HL-60/S4 (cell line): ENCODE measurements around the gene DHX38.
"Not testable (repeated sequence)": the region's sequence is repeated elsewhere in the genome, so short reads cannot be mapped to it uniquely, and the experiment has no call there.

ENCODE experiments used
- in situ Hi-C: fragments of 300-500 bp; cut with MboI; formaldehyde crosslinking; loops from 2 replicates; pipeline ENCODE4 v1.14.3; 2022; ENCODE audit warnings: low sequenced_read_pairs

The DHX38 gene

DNA sequence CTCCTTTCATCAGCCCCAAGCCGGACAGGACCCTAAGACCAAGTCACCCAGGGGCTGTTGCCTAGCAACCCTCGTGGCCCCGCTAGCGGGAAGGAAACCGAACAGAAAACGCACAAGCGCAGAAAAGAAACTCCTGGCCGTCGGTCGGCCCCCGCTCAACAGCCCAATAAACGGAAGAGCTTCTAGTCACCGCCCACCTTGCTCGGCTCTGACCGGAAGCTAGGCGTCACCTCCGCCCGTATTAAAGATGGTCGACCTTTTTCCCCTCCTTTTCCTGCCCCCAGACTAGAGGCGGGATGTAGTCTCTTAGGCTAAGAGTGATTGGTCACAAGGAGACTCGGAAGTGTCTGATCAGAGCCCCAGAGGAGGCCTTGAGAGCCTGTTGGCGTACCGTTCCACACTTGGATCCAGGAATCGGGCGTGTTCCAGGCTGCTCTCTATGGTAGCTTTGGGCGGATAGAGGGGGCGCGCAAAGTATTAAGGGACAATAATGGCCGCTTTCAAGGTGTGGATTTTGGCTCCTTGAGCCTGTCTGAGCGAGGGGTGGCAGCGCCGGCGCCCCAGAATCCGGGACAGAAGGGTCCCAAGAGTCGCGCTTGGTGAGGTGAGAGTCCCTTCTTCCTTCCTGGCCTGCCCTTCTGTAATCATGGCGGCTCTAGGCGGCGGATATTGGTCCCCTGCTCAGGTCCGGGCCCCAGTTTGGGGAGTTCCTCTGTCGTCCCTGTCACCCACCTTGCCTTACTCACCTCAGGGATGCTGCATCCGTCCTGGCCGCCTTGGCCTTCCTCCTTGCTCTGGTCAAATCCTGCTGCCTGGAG lies at the start of gene DHX38, which contains the start of gene TXNL4B:
Gene DHX38 (plus strand): TSS at position 400 of the 818 bp plus-strand sequence. CDS start 2,311 bp downstream, outside the sequence.
Gene TXNL4B (minus strand): TSS at position 173 of the 818 bp plus-strand sequence. CDS start 2,871 bp downstream, outside the sequence.
- in situ Hi-C loops = no loop called here

DNA sequence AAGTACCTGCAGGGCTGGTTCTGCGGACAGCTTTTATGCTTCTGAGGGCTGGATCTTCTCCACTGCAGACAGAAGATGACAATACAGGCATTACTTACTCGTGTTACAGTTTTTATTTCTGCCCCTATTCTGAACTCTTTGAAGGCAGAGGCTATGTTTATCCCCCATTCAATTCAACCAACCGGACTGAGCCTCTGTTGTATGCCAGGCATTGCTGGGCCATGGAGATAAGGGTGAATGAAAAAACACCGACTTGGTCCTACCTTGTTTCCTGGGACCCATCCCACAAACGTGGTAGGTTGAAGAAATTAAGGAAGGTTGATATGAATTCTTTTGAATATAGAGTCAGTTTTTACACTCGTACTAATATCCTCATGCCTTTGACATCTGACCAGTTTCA lies 49.4 kb upstream of the DHX38 start:
- in situ Hi-C loops = no loop called here

DNA sequence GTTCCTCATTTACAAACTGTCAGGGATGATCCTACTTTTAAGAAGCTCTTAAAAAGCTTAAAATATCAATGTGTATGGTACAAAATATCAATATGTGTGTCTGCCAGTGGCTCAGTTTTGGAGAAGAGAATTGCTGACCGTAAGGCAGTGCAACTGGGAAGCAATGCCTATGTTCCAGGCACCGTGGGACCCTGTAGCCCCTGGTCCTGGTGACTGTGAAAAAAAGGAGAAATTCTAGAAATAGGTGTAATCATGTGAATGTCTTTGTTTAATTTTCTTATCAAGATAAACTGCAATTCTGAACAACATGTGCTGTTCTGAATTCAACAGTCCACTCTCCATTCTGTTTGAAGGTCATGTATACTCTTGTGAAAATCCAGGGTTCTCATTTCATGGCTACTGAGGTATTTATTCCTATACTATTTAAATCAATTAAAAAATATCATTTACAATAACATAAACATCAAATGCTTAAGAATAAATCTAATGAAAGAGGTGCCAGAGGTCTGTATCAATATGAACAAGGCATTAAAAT lies 48.8 kb upstream of the DHX38 start:
- in situ Hi-C loops = no loop called here

DNA sequence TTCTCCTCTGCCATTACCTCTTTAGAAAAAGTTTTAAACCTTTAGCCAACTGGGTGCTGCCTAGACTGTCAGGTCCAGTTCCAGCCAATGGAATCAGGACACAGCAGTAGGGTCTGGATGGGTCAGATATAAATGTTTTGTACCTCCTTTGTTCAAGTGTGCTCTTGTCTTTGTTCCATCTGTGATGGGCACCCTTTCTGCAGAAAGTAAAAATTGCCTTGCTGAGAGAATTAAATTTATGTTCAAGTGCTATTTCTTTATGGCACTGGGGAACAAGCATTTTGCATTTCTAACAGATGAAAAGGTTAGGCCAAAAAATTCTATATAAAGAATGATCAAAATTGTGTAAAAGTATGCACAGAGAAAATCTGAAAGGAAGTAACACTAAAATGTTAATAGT lies 44.5 kb upstream of the DHX38 start:
- in situ Hi-C loops = no loop called here

DNA sequence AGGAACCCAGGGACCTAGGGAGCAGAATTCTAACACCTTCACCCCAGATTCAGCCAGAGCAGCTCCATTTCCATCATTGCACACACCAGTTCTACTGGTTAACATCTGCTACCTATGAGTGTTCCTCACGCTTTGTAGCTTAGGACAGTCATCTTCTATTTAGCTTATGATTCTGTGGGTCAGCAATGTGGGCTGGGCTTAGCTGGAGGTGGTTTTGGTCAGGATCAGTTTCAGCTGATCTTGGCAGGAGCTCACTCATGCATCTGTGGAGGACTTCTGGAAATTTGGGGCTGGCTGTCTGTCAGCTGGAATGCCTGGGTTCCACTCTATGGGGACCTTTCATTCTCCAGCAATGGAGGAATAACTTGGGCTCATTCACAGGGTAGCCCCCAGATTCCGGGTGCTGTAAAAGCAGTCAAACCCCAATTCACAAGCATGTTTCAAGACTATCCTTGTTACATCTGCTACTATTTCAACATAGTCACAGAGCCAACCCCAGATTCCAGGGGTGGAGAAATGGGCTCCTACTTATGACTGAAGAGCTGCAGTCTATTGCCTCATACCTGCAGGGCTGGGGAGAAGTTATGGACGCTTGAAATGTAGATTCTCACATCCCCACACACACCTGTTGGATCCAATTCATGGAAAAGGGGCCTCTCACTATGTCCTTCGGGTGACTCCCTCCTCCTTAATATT lies 42.7 kb upstream of the DHX38 start:
- in situ Hi-C loops = no loop called here

DNA sequence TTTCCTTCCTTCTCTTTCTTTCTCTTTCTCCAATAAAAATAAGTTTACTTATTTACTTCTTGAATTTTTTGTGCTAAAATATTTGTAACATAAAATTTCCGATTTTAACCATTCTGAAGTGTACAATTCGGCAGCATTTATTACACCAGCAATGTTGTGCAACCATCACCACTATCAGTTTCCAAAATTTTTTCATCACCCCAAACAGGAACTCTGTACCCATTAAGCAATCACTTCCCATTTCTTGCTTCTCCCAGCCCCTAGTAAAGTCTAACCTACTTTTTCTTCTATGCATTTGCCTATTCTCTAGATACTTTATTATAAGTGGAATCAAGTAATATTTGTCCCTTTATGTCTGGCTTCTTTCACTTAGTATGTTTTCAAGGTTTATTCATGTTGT lies 41.8 kb upstream of the DHX38 start:
- in situ Hi-C loops = no loop called here

DNA sequence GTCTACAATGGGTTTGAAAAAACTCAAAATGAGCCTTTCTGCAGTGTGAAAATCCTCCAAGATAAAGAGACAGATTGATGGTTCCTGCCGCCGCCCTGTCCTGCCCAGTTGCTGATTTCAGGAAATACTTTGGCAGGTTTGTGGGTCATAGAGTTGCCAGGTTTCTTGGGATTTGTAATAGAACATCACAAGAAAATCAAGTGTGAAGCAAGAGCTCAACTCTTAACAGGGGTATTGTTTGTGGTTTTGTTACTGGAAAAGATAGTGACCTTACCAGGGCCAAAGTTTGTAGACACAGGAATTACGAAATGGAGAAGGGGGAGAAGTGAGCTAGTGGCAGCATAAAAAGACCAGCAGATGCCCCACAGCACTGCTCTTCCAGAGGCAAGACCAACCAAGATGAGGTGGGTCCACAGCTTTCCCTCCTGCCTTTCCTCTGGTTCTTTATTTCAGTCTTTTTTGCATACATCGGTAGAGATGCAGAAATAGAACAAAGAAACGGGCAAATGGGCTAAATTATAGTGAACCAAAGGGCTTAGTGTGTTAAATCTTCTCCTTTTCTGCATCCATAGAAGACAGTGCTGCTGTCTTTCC lies 39.3 kb upstream of the DHX38 start, which contains the start of gene HP:
Gene HP (plus strand): TSS at position 252 of the 594 bp plus-strand sequence. CDS start 148 bp downstream, at position 400.
- in situ Hi-C loops = not testable (repeated sequence)

DNA sequence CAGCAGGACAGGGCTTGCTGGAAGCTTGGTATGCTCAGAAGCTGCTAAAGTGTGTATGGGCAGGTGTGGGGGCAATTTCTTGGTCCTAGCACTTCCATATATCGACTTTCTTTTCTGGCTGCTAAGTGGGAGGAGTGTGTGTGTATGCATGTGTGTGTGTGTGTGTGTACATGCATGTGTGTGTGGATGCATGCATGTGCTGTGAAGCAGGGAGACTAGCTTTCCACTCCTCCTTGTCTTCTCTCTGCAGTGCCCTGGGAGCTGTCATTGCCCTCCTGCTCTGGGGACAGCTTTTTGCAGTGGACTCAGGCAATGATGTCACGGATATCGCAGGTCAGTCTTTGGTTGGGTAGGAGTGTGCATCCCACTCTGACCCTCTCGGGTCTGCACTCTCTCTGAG lies 37.7 kb upstream of the DHX38 start:
- in situ Hi-C loops = no loop called here

DNA sequence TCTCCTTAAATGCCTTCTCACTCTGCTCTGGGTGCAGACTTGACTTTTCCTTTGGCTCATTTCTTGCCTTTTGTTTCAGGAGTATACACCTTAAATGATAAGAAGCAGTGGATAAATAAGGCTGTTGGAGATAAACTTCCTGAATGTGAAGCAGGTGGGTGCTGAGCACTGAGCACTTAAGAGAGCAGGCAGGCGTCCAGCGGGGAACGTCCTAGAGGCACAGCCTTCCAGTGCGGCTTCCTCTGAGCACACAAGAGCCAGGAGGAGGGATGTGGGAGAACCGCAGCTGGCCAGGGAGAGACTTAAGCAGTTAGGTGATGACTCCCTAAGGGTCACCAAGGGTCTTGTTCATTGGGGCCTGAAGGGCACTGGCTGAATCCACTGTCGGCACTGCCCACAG lies 36.3 kb upstream of the DHX38 start:
- in situ Hi-C loops = not testable (repeated sequence)

DNA sequence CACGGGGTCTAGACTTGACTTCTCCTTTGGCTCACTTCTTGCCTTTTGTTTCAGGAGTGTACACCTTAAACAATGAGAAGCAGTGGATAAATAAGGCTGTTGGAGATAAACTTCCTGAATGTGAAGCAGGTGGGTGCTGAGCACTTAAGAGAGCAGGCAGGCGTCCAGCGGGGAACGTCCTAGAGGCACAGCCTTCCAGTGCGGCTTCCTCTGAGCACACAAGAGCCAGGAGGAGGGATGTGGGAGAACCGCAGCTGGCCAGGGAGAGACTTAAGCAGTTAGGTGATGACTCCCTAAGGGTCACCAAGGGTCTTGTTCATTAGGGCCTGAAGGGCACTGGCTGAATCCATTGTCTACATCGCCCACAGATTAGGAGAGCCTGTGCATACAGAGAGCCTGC lies 34.6 kb upstream of the DHX38 start:
- in situ Hi-C loops = not testable (repeated sequence)

DNA sequence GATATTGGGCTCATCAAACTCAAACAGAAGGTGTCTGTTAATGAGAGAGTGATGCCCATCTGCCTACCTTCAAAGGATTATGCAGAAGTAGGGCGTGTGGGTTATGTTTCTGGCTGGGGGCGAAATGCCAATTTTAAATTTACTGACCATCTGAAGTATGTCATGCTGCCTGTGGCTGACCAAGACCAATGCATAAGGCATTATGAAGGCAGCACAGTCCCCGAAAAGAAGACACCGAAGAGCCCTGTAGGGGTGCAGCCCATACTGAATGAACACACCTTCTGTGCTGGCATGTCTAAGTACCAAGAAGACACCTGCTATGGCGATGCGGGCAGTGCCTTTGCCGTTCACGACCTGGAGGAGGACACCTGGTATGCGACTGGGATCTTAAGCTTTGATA lies 33.2 kb upstream of the DHX38 start:
- in situ Hi-C loops = no loop called here

DNA sequence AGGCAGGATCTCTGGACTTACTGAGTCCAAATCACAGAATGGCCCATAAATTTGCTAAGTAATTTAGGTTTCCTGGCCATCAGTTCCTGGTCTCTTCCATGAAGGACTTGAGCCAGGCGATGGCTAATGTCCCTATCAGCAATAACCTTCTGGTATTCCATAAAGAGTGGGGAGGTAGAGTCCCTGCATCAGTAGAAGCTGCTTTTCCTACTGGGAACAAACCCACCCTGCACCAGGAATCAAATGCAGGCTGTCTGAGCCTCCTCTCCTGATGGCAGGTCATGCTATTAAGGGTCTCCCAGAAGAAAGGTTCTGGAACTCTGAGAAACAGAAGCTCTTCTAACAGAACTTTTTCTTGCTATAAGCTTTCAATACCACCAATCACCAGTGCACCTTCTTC lies 32.1 kb upstream of the DHX38 start:
- in situ Hi-C loops = no loop called here

DNA sequence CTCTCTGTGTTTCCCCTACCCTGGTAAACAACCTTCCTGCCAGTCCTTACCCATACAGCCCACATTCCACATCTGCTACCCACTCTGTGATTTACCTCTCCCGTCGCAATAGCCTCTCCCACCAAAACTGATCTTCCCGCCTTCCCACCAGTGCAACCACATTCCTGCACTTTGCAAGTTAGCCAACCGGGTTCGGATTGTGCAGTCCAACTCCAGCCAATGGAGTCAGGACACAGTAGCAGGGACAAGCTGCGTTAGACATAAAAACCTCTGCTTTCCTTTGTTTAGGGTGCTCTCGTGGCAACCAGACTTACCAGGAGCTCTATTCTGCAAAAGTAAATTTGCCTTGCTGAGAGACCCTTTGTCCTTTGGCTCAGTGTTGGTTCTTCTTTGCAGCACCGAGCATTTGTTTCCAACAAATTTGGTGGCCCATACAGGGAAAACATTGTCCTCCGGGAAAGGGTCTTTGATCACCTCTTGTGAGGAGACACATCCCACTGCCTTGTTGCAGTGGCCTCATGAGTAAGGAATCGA lies 29.2 kb upstream of the DHX38 start:
- in situ Hi-C loops = no loop called here

DNA sequence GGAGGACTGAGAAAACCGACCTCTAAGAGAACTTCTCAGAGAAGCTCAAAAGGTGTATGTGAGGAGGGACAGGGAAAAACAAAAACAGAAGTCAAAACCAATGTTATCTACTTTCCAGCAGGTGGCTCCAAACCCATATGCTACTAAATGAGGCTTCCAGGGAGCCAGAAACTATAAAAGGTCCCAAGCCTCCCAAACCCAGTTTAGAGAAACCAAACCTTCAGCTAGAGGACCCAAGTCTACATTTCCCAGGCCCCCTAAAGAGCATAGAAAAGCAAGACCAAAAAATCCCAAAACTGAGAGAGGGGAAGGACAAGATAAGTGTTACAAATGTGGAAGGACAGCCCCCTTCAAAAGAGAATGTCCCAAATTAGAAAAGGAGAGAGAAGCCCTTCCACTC lies 26.9 kb upstream of the DHX38 start:
- in situ Hi-C loops = no loop called here

DNA sequence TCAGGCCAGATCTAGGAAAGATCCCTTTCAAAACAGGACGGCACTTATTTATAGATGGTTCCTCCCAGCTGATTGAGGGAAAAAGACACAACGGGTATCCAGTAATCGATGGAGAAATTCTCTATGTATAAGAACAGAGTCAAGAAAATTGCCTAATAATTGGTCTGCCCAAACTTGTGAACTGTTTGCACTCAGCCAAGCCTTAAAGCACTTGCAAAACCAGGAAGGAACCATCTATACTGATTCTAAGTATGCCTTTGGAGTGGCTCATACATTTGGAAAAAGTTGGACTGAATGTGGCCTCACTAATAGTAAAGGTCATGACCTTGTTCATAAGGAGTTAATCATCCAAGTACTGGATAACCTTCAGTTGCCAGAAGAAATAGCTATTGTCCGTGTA lies 24.7 kb upstream of the DHX38 start:
- in situ Hi-C loops = no loop called here

DNA sequence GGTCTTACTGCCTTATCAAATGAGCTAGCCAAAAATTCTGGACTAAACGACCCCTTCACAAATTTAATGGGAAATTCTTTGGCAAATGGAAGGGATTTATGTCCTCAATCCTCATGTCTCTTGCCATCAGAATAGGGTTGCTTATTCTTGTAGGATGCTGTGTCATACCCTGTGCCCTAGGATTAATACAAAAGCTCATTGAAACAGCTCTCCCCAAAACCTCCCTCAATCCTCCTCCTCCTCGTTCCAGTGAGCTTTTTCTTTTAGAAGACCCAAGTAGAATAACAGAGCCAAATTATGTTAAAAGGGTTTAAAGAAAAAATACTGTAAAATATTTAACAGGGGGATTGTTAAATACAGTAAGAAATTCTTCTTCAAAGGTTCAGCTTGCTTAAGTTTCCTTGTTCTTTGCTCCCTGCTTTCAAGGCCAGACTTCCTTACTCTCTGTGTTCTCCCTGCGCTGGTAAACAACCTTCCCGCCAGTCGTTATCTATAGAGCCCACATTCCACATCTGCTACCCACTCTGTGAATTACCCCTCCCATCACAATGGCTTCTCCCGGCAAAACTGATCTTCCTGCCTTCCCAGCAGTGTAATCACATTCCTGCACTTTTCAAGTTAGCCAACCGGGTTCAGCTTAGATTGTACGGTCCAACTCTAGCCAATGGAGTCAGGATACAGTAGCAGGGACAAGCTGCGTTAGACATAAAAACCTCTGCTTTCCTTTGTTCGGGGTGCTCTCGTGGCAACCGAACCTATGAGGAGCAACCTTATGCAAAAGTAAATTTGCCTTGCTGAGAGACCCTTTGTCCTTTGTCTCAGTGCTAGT lies 20.9 kb upstream of the DHX38 start:
- in situ Hi-C loops = no loop called here

DNA sequence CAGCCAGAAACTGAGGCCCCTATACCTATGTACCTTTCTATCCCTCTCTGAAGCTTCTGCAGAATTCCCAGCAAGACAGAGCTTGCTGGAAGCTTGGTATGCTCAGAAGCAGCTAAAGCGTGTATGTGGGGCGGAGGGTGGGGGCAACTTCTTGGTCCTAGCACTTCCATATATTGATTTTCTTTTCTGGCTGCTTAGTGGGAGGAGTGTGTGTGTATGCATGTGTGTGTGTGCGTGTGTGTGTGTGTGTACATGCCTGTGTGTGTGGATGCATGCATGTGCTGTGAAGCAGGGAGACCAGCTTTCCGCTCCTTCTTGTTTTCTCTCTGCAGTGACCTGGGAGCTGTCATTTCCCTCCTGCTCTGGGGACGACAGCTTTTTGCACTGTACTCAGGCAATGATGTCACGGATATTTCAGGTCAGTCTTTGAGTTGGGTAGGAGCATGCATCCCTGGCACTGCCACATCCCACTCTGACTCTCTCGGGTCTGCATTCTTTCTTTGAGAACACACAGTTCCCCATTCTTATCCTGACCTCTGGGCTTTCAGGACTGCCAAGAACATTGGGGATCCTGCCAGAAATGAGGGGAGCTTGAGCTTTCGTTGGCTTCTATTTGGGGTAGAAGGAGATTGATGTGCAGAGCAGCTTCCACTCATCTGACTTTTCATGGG lies 20.0 kb upstream of the DHX38 start:
- in situ Hi-C loops = no loop called here

DNA sequence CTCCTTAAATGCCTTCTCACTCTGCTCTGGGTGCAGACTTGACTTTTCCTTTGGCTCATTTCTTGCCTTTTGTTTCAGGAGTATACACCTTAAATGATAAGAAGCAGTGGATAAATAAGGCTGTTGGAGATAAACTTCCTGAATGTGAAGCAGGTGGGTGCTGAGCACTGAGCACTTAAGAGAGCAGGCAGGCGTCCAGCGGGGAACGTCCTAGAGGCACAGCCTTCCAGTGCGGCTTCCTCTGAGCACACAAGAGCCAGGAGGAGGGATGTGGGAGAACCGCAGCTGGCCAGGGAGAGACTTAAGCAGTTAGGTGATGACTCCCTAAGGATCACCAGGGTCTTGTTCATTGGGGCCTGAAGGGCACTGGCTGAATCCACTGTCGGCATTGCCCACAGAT lies 18.6 kb upstream of the DHX38 start:
- in situ Hi-C loops = not testable (repeated sequence)

DNA sequence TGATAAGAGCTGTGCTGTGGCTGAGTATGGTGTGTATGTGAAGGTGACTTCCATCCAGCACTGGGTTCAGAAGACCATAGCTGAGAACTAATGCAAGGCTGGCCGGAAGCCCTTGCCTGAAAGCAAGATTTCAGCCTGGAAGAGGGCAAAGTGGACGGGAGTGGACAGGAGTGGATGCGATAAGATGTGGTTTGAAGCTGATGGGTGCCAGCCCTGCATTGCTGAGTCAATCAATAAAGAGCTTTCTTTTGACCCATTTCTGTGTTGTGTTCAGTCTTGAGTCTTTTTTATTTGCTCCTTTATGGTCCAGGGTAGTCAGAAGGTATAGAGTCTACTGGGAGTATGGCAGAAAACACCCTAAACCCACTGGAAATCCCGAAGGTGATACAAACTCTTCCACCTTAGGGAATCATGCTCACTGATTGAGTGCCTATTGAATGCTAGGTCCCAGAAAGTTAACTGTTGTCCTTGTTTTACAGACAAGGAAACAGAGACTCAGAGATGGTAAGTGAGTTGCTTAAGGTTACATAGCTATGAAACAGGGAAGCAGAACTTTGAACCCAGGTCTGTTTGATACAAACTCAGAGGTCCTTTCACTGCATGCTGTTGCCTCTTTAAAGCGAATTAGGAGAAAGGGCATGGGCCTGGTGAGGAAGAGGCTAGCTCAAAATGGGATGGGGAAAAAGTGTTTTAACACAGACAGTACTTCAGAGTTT lies 16.5 kb upstream of the DHX38 start:
- in situ Hi-C loops = not testable (repeated sequence)
